Testis (tissue), 3 donors: ENCODE data around the gene HNRNPA3. TPM values are rescaled to one million over a fixed set of nuclear protein-coding genes. Genes with fewer than 3 reads are reported as not detected.
"Not testable (repeated sequence)": the region's sequence is repeated elsewhere in the genome, so short reads cannot be mapped to it uniquely, and the experiment has no call there.

Experiments
- DNase-seq: peaks from one replicate; pipeline ENCODE4 v3.0.0-alpha.2; 2019
- H3K27ac ChIP-seq, 2 donors: fragments of 200-600 bp; sonication (generic); one replicate each; pipeline ENCODE4 v1.5.1; 2019
- H3K27me3 ChIP-seq: fragments of 200-600 bp; sonication (generic); one replicate; pipeline ENCODE4 v1.5.1; 2019
- H3K36me3 ChIP-seq: fragments of 200-600 bp; sonication (generic); one replicate; pipeline ENCODE4 v1.5.1; 2017; ENCODE audit warnings: low read depth; ENCODE audit errors: missing control alignments
- H3K4me1 ChIP-seq: fragments of 200-600 bp; sonication (generic); one replicate; pipeline ENCODE4 v1.5.1; 2019
- H3K4me3 ChIP-seq, 2 donors: fragments of 200-600 bp; sonication (generic); one replicate each; pipeline ENCODE4 v1.5.1; 2017 to 2019
- H3K9me3 ChIP-seq: fragments of 200-600 bp; sonication (generic); one replicate; pipeline ENCODE4 v1.5.1; 2017
- CTCF ChIP-seq, 3 experiments: fragments of 450-650 bp in 2 of 3; fragments of 200-600 bp in 1 of 3; sonication (generic) in 1 of 3; IDR thresholded peaks; one replicate each; pipeline ENCODE4 v1.5.1; 2016 to 2019; ENCODE audit warnings: antibody characterized with exemption in 3 of 3, mild to moderate bottlenecking in 2 of 3, moderate library complexity in 1 of 3
- POLR2A ChIP-seq: fragments of 450-650 bp; IDR thresholded peaks from one replicate; pipeline ENCODE4 v1.6.1; 2017; ENCODE audit warnings: antibody characterized with exemption, mild to moderate bottlenecking, moderate library complexity
- WGBS, 2 donors: methylation state at CpG; one replicate each; pipeline ENCODE4 v1.1.5; 2018; 5-methylcytosine and 5-hydroxymethylcytosine counted together
- intact Hi-C: fragments of 100-400 bp; cut with DNase I; formaldehyde crosslinking; loops from one replicate; pipeline ENCODE4 v1.15.1; 2023; ENCODE audit warnings: low total_unique reads
- polyA plus RNA-seq: library from polyadenylated mRNA; stranded (reverse); fragments of 350-450 nt; fragmentation: Illumina TruSeq; extraction: RNeasy Lipid Tissue Mini Kit (QIAGEN cat#74804); gene quantifications from one replicate; pipeline ENCODE4 v1.2.3, GENCODE V29; 2014; ENCODE audit warnings: low read depth, low replicate concordance; ENCODE audit not compliant: insufficient read depth
- total RNA-seq, 2 donors: library from RNA; depleted of rRNA; stranded (reverse); fragments of >200 nt; gene quantifications; one replicate each; pipeline ENCODE4 v1.2.3, GENCODE V29; 2016

HNRNPA3 gene
- total and polyA plus RNA-seq, 3 donors from 2014 or later = 81.3 to 284 (median 103) TPM

GRCh38 chr2:177264209-177264692, 51.7 kb downstream of the HNRNPA3 start:
- Histone ChIP-seq H3K4me3 (peak overlapping the region; percentile 99 to 100), H3K4me1 (peaks cover 37% of the 10 kb centered on the region), H3K9me3 (no peaks in the 10 kb centered on the region), H3K27ac (peak overlapping the region; percentile 100), H3K36me3 (no peaks in the 10 kb centered on the region), H3K27me3 (no peaks in the 10 kb centered on the region)
- intact Hi-C loops = loop anchor here (5.0 to 10.0 kb wide), 2 partner anchors 52 to 99 kb away; partner anchors contain the start of gene HNRNPA3
- WGBS, 2 donors = 2% methylated on average over 11 of the region's 61 CpGs; no CpG with 5 or more reads in 1 of the 2 donors
- no peak for DNase-seq
- peak in 1 of 3 experiments; percentile 7 for TF ChIP-seq CTCF (IDR thresholded peaks at IDR 0.05)
- no peak for TF ChIP-seq POLR2A

DNA sequence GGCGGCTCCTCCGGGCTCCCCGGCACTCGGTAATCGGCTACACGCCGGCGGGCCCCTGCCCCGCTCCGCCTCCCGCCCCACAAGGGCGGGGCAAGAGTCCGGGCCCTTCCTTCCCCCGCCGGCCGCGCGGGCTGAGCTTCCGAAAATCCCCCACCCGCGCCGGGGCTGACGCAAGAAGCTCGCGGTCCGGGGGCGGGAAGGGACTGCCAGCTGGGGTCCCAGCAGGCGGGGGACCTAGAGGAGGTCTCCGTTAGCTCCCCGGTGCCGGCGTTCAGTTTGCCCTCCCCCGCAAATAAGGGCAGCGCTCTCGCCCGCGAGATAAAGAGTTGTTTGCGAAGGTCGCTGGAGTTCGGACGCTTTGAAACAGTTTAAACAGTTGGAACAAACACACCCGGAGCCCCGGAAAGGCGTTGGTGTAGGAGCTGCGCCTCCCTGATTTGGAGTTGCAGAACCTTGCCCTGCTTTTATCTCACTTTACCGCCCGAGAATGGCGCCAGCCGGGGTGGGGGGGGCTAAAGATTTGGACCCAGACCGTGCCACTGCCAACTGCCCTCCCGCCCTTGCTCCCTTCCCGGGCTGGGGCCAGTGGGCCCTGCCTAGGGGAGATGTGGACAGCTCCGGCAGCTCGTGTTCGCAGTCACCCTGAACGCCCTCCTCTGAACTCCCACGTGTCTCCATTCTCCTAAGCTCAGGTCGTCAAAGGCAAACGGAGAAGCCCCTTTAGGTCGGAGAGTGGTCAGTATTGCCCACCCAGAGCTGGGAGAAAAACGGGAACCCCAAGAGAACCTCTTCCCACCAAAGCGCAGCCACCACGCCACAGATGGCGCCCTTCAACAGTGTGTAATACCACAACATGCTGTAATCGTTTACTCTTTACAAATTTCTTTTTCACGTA, 52.3 kb downstream of the HNRNPA3 start, which contains the start of gene NFE2L2:
NFE2L2 (minus strand) TSS at position 35 of the 895 bp plus-strand sequence. CDS start 151 bp downstream, outside the sequence.
- Histone ChIP-seq H3K27ac (peak within 1 kb of the TSS; percentile 100), H3K36me3 (no peaks in the 10 kb centered on the region), H3K4me3 (peak within 1 kb of the TSS; percentile 99 to 100), H3K27me3 (no peaks in the 10 kb centered on the region), H3K9me3 (no peaks in the 10 kb centered on the region), H3K4me1 (peaks cover 35% of the 10 kb centered on the region)
- peak; percentile 96 for DNase-seq
- intact Hi-C loops = loop anchor here (5.0 to 10.0 kb wide), 2 partner anchors 53 to 100 kb away; partner anchors contain the start of gene HNRNPA3
- WGBS, 2 donors = 1% methylated on average over 32 to 55 of the region's 66 CpGs
- peak; percentile 73 for TF ChIP-seq POLR2A
- TF ChIP-seq CTCF (IDR thresholded peaks at IDR 0.05) = peak in 1 of 3 experiments; percentile 7

DNA sequence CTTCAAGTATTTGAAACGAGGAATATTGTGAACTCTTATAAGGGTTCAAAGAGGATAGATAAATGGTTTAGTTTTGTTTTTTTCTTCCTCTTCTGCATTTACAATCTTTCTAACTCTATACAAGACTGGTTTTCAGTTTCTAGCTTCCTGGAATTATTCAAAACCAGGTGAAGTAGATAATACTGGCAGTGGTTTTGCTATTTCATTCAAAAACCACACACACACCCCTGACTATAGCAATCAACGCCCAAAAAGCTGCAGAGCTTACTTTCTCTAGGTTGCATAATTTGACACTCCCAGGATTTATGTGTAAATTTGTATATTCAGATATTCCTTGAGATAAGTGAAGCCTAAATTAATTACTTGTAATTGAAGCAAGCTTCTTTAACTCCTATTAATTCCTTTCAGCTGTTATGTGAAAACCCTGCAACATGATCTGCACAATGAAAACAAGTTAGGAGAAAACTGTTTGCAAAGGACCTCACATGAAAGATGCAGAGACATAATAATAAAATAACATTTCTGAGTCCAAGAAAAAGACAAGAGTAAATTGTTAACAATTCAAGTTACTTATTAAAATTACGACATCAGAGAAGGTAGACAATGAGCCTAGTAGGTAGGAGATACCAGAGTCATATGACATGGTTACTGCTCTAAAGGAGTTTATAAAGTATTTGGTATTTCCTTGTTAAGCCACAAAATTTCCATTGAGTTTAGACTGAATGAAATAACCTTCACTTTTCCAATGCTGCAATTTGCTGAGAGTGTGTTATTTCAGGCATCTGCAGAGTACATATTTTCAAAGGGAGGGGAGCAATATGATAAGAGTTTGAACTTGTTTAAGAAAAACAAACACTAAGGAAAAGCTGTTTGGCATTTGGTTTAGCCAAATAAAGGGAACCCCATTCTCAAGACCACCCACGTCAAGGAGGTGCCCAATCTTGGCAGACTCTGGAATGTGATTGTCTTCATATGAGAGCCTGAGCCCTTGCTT, 53.5 kb downstream of the HNRNPA3 start:
- no peaks in the 10 kb centered on the region for H3K36me3 ChIP-seq
- no peaks in the 10 kb centered on the region for H3K9me3 ChIP-seq
- 7 to 8% methylated on average over 4 of the region's 4 CpGs for WGBS, 2 donors

GRCh38 chr2:177266955-177267354, 54.4 kb downstream of the HNRNPA3 start:
- not testable (repeated sequence) for DNase-seq, H3K27me3 ChIP-seq, H3K4me3 ChIP-seq, H3K36me3 ChIP-seq, H3K9me3 ChIP-seq
- intact Hi-C loops = loop anchor here (10.0 kb wide), 1 partner anchor 102 kb away; no protein-coding TSS in a partner anchor
- Histone ChIP-seq H3K27ac (peak overlapping the region; percentile 100), H3K4me1 (peaks cover 29% of the 10 kb centered on the region)
- WGBS, 2 donors = 76 to 82% methylated on average over 8 of the region's 8 CpGs

More for the DNA sequence above, 53.5 kb downstream of the HNRNPA3 start:
- Histone ChIP-seq H3K27ac (peak overlapping the region; percentile 100), H3K27me3 (no peaks in the 10 kb centered on the region), H3K4me1 (peaks cover 29% of the 10 kb centered on the region), H3K4me3 (peak overlapping the region in 1 of 2 donors; percentile 99)
- intact Hi-C loops = loop anchor here (10.0 kb wide), 1 partner anchor 101 kb away; no protein-coding TSS in a partner anchor
- TF ChIP-seq CTCF (IDR thresholded peaks at IDR 0.05) (no peak), POLR2A (no peak)
- no peak for DNase-seq
